PC-9 (cell line): Measurements from ENCODE around the gene BTG2. TPM values are rescaled to one million over a fixed set of nuclear protein-coding genes. Genes with fewer than 3 reads are reported as not detected.

Experiments
- BruUV-seq: library from RNA; stranded (reverse); fragments of 400-500 nt; replicated peaks from 2 replicates; lab custom pipeline; 2021; lab: Mats Ljungman, UMichigan
- CTCF ChIA-PET: fragments of 300-600 bp; sonication (Branson Sonifier 250); formaldehyde crosslinking; loops from one replicate; lab custom pipeline; 2022; ENCODE audit warnings: antibody characterized with exemption; lab: Charles Lee
- POLR2A ChIA-PET: fragments of 300-600 bp; sonication (Branson Sonifier 250); formaldehyde crosslinking; loops from one replicate; lab custom pipeline; 2022; ENCODE audit warnings: antibody characterized with exemption; ENCODE audit not compliant: unreplicated experiment; lab: Charles Lee
- DNase-seq, 2 experiments: peaks; one replicate each; pipeline versions ENCODE4 v3.0.0 to v3.0.0-alpha.2; 2015 to 2022; ENCODE audit warnings: mixed read lengths in 1 of 2
- H2AFZ ChIP-seq: fragments of 200-600 bp; sonication (generic); 2 replicates; pipeline ENCODE4 v1.8.1; 2017; ENCODE audit warnings: antibody characterized with exemption
- H3F3A ChIP-seq: fragments of 200-600 bp; sonication (generic); 2 replicates; pipeline ENCODE4 v1.8.1; 2017; ENCODE audit warnings: antibody characterized with exemption, mild to moderate bottlenecking, low read depth; ENCODE audit not compliant: insufficient read depth
- H3K27ac ChIP-seq: fragments of 200-600 bp; sonication (generic); 2 replicates; pipeline ENCODE4 v1.6.1; 2016; ENCODE audit warnings: mixed run types
- H3K27me3 ChIP-seq: fragments of 200-600 bp; sonication (generic); 2 replicates; pipeline ENCODE4 v1.6.1; 2016; ENCODE audit warnings: low read depth, mixed run types; ENCODE audit not compliant: insufficient read depth
- H3K36me3 ChIP-seq: fragments of 200-600 bp; sonication (generic); 2 replicates; pipeline ENCODE4 v1.6.1; 2016; ENCODE audit warnings: low read depth, mixed run types
- H3K4me1 ChIP-seq: fragments of 200-600 bp; sonication (generic); replicated peaks from 2 replicates; pipeline ENCODE4 v1.6.1; 2016; ENCODE audit warnings: mixed run types; ENCODE audit not compliant: insufficient read depth
- H3K4me2 ChIP-seq: fragments of 200-600 bp; sonication (generic); 2 replicates; pipeline ENCODE4 v1.6.1; 2017; ENCODE audit warnings: mixed run types
- H3K4me3 ChIP-seq: fragments of 200-600 bp; sonication (generic); 2 replicates; pipeline ENCODE4 v1.6.1; 2016; ENCODE audit warnings: mixed run types
- H3K79me2 ChIP-seq: fragments of 200-600 bp; sonication (generic); 2 replicates; pipeline ENCODE4 v1.6.1; 2017; ENCODE audit warnings: low read depth, mixed run types
- H3K9me2 ChIP-seq: fragments of 200-600 bp; sonication (generic); 2 replicates; pipeline ENCODE4 v1.8.1; 2017; ENCODE audit warnings: mild to moderate bottlenecking; ENCODE audit not compliant: insufficient read depth
- H3K9me3 ChIP-seq: fragments of 200-600 bp; sonication (generic); 2 replicates; pipeline ENCODE4 v1.8.1; 2016; ENCODE audit warnings: low read depth; ENCODE audit not compliant: insufficient read depth
- H4K20me1 ChIP-seq: fragments of 200-600 bp; sonication (generic); 2 replicates; pipeline ENCODE4 v1.8.1; 2017; ENCODE audit not compliant: insufficient read depth
- EZH2 ChIP-seq: fragments of 200-600 bp; sonication (generic); IDR thresholded peaks from 2 replicates; pipeline ENCODE4 v1.8.0; 2017; ENCODE audit warnings: antibody characterized with exemption, low read depth
- intact Hi-C: fragments of 100-400 bp; cut with micrococcal nuclease; formaldehyde crosslinking; loops from one replicate; pipeline ENCODE4 v1.10.0; 2022; ENCODE audit not compliant: unreplicated experiment
- total RNA-seq: library from RNA; stranded (reverse); gene quantifications from 2 replicates; pipeline ENCODE4 v1.2.3, GENCODE V29; 2021
- TF ChIP-seq, protein P1 (sequence below): fragments of 200-600 bp; sonication (generic); conservative IDR thresholded peaks from 2 replicates; pipeline ENCODE4 v1.6.1; 2017; ENCODE audit warnings: mixed run types, antibody characterized with exemption, mild to moderate bottlenecking, moderate library complexity

BTG2 gene
- total RNA-seq, 1 experiment from 2014 or later: 11.1 TPM

DNA sequence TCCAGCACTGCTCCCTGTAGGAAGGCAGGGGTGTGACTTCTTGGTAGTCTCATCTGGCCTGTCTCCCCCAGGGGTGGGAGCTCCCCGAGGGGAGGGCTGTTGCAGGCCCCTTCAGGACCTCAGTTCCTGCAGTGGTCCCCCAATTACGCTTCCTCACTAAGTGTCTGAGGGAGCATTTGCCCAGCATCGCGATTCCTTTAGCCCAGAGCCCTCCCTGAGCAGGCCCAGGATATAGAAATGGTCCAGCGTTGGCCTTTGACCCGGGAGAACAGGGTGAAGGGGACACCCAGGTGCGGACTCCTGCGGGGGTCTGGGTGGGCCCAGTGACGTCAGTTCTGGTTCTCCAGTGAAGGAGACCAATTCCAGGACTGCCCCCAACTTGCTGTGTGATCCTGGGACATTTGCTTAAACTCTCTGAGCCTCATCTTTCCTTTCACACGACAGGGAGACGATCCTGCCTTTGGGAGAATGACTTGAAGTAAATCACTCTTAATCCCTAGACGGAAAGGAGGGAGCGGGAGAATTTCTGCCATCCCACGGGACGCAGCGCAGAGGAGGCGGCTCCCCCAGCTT is 32.6 kb upstream of the BTG2 start:
- Histone ChIP-seq H3K4me2 (peak overlapping the region; percentile 42), H2AFZ (no peak overlapping the region), H3K27me3 (no peaks in the 10 kb centered on the region), H4K20me1 (no peaks in the 10 kb centered on the region), H3K9me2 (no peaks in the 10 kb centered on the region), H3K79me2 (no peaks in the 10 kb centered on the region), H3K9me3 (no peaks in the 10 kb centered on the region), H3F3A (0 out of 2 replicates have a peak, but pooled peaks cover 3% of the 10 kb centered on the region), H3K4me1 (no peaks in the 10 kb centered on the region), H3K27ac (no peak overlapping the region), H3K36me3 (no peaks in the 10 kb centered on the region), H3K4me3 (no peak overlapping the region)
- CTCF ChIA-PET: interaction anchor here (0.6 to 1.5 kb wide), 7 partner anchors 33 to 276 kb away, joined by 4 to 14 read pairs (median 7); no protein-coding TSS in a partner anchor
- BruUV-seq: no TSS peak
- DNase-seq: no peak
- TF ChIP-seq EZH2: no peak
- intact Hi-C loops: loop anchor here (1.0 to 5.0 kb wide), 4 partner anchors 66 to 430 kb away; no protein-coding TSS in a partner anchor
- POLR2A ChIA-PET: interaction anchor here (0.5 kb wide), 1 partner anchor 54 kb away, joined by 4 read pairs; no protein-coding TSS in a partner anchor

DNA sequence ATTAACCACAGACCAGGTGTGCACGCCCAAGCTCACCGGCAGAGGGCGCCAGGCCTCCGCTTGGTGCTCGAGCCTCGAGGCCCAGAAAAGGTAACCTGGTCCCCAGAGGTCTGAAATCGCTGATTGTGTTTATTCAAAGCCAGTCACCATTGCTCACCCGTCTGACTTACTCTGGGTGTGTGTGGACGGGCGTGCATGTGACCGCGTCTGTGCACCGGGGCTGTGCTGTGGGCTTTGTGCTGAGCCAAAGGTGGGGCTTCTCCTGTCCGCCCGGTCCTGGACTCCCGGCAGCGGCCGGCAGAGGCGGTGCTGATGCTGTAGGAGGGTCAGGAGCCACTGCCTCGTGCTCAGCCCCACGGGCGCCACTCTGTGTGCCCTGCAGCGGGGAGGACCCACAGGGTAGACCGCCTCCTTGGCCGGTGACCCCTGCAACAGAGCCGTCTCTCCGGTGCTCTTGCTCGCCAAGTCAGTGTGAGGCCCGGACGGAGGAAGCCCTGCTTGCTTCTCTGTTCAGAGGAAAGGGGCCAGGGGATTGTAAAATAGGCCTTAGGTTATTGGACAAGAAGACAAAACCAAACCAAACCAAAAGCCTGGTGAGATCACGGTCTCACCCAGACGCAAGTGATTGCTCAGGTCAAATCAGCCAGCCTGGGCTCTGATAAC is 32.0 kb upstream of the BTG2 start:
- no peaks in the 10 kb centered on the region for H3K79me2 ChIP-seq
- 0 out of 2 replicates have a peak, but pooled peaks cover 3% of the 10 kb centered on the region for H3F3A ChIP-seq
- H3K36me3 ChIP-seq: no peaks in the 10 kb centered on the region
- CTCF ChIA-PET: interaction anchor here (0.6 to 1.5 kb wide), 7 partner anchors 33 to 276 kb away, joined by 4 to 14 read pairs (median 7); no protein-coding TSS in a partner anchor
- H3K4me3 ChIP-seq: no peak overlapping the region
- TF ChIP-seq EZH2: no peak
- TF ChIP-seq, protein P1, sequence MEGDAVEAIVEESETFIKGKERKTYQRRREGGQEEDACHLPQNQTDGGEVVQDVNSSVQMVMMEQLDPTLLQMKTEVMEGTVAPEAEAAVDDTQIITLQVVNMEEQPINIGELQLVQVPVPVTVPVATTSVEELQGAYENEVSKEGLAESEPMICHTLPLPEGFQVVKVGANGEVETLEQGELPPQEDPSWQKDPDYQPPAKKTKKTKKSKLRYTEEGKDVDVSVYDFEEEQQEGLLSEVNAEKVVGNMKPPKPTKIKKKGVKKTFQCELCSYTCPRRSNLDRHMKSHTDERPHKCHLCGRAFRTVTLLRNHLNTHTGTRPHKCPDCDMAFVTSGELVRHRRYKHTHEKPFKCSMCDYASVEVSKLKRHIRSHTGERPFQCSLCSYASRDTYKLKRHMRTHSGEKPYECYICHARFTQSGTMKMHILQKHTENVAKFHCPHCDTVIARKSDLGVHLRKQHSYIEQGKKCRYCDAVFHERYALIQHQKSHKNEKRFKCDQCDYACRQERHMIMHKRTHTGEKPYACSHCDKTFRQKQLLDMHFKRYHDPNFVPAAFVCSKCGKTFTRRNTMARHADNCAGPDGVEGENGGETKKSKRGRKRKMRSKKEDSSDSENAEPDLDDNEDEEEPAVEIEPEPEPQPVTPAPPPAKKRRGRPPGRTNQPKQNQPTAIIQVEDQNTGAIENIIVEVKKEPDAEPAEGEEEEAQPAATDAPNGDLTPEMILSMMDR: peak; percentile 95
- POLR2A ChIA-PET: no interaction called here
- BruUV-seq: no TSS peak
- no peak overlapping the region for H3K27ac ChIP-seq
- H3K4me1 ChIP-seq: no peaks in the 10 kb centered on the region
- peak overlapping the region; percentile 42; the same call in 1 of the 2 replicates for H3K4me2 ChIP-seq
- H4K20me1 ChIP-seq: no peaks in the 10 kb centered on the region
- no peaks in the 10 kb centered on the region for H3K9me3 ChIP-seq
- peak; percentile 72 to 86 for DNase-seq
- no peaks in the 10 kb centered on the region for H3K9me2 ChIP-seq
- no peaks in the 10 kb centered on the region for H3K27me3 ChIP-seq
- no peak overlapping the region for H2AFZ ChIP-seq
- intact Hi-C loops: loop anchor here (1.0 to 5.0 kb wide), 4 partner anchors 65 to 429 kb away; no protein-coding TSS in a partner anchor

DNA sequence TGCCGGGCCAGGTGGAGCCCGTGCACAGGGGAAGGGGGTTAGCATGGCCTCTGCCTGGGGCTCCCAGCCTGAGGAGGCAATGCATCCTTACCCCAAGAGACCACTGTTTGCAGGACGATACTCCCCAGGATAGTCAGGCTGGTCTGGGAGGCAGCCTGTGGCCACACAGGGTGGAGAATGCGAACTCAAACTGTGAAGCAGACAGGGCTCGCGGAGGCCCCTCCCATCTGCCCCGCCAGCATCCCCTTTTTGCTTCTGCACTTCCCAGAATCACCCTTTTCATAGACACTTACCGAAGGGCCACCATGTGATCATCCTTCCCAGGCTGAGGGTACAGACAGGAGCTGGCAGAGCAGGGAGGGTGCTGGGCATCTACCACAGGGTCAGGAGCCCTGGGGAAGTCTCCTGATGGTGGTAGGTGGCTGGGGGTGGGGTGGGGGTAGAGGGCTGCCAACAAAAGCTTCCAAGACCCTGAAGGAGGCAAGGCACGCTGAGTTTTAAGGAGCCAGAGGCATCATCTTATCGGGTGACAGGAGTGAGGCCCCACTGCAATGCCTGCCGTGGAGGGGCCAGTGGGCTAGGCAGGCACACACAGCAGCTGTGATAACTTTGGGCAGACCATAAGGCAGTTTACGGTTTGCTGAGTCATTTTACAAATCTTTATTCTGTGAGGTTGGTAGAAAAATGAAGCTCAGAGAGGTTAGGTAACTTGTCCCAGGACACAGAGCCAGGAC is 31.3 kb upstream of the BTG2 start:
- ChIA-PET CTCF (interaction anchor here (0.6 to 1.2 kb wide), 3 partner anchors 60 to 507 kb away, joined by 3 to 6 read pairs (median 3); no protein-coding TSS in a partner anchor), POLR2A (no interaction called here)
- no peak for DNase-seq
- Histone ChIP-seq H3K27me3 (no peaks in the 10 kb centered on the region), H2AFZ (no peak overlapping the region), H3K4me2 (no peak overlapping the region), H3K36me3 (no peaks in the 10 kb centered on the region), H3K9me3 (no peaks in the 10 kb centered on the region), H3K9me2 (no peaks in the 10 kb centered on the region), H3K4me1 (no peaks in the 10 kb centered on the region), H3K27ac (no peak overlapping the region), H3K4me3 (no peak overlapping the region), H3K79me2 (no peaks in the 10 kb centered on the region), H4K20me1 (no peaks in the 10 kb centered on the region), H3F3A (no peaks in the 10 kb centered on the region)
- intact Hi-C loops: loop anchor here (1.0 to 5.0 kb wide), 4 partner anchors 64 to 428 kb away; no protein-coding TSS in a partner anchor
- TF ChIP-seq, protein P1: no peak
- TF ChIP-seq EZH2: no peak
- no TSS peak for BruUV-seq
